A549 treated with DMSO at 1 μM for 4 hours (cell line): Measurements from ENCODE around the gene BMPR2. TPM values are rescaled to one million over a fixed set of nuclear protein-coding genes. Genes with fewer than 3 reads are reported as not detected.

ENCODE experiments used
- total RNA-seq: library from RNA; stranded (reverse); fragments of 200-300 nt; extraction: Qiagen RNA extraction; gene quantifications from 5 replicates; pipeline ENCODE4 v1.2.3, GENCODE V29; 2022; ENCODE audit warnings: low read depth

The BMPR2 gene
- 12.3 to 20.3 TPM (median 17.5 TPM) in 5 replicates for total RNA-seq

GRCh38 chr2:202375609-202376408 is at the start of gene BMPR2:
Gene BMPR2, plus strand, starts transcription at chr2:202376327. Its CDS starts 1,148 bp downstream, at chr2:202377475.

Other genes starting within 250 kb of the BMPR2 start
- gene SUMO1, start 137.7 kb upstream of the BMPR2 start, total RNA-seq = 136 to 182 TPM (median 149 TPM) in 5 replicates
- 115 to 136 TPM (median 126 TPM) in 5 replicates for gene NOP58, start 110.6 kb upstream of the BMPR2 start, total RNA-seq